ENCODE measurements around the gene PTK7. TPM values are rescaled to one million over a fixed set of nuclear protein-coding genes. Genes with fewer than 3 reads are reported as not detected.

The PTK7 gene
- total and polyA plus RNA-seq, 2 donors (not counting 3 experiments of a cell fraction or from before 2014, with no cell fraction given): 41.9 to 65.6 TPM

DNA sequence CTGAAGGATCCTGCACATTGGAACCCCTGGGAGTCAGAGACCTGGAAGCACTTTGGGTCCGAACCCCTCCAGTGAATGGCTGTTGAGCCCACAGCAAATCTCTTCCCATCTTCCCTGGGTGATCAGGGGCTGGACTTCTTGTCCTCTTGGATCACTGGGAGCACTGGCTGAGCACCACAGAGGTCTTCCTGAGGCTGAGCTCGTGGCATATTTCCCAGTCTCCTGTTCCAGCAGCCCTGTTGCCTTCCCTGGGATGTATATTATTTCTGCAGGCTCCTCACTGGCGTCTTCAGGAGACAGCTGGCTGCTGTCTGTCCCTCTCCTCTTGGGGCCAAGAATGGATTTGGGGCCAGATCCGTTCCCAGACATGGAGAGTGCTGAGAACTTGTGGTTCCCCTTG is 43.4 kb downstream of the PTK7 start:
- CTCF ChIA-PET: interaction anchor here (1.1 to 1.3 kb wide), 3 partner anchors 8 to 190 kb away, joined by 3 to 5 read pairs (median 3); partner anchors contain the start of gene CNPY3
- POLR2A ChIA-PET: no interaction called here
- no peaks in the 10 kb centered on the region for H3K27me3 ChIP-seq (ENCODE audit: control insufficient read depth in 2 of 2, insufficient read depth in 2 of 2, low read length in 2 of 2)
- no TSS peak for BruUV-seq (replicated peaks)
- dilution Hi-C loops (cut with MboI; ENCODE audit: extremely low pct_ligation_motif_present, low sequenced_read_pairs) (no loop called here), intact Hi-C loops (cut with micrococcal nuclease) (no loop called here)
- FAIRE-seq (no peak), DNase-seq (ENCODE audit: low read depth, low spot score) (no peak)
- no peaks in the 10 kb centered on the region for H3K36me3 ChIP-seq (ENCODE audit: control insufficient read depth in 2 of 2, extremely low read depth in 1 of 2, insufficient read depth in 2 of 2, low read length in 2 of 2)
- no peak overlapping the region for H3K4me3 ChIP-seq (replicated peaks in 1 of 3; ENCODE audit: insufficient read depth in 1 of 3, low read depth in 1 of 3, low read length in 3 of 3)
- H3K9ac ChIP-seq (replicated peaks; ENCODE audit: extremely low read depth, insufficient read depth, low read length): no peak overlapping the region
- no peaks in the 10 kb centered on the region for H3K79me2 ChIP-seq (ENCODE audit: control insufficient read depth, insufficient read depth, low read length)
- no peaks in the 10 kb centered on the region for H4K20me1 ChIP-seq (replicated peaks; ENCODE audit: control insufficient read depth, extremely low read depth, insufficient read depth, low read length)
- H3K4me2 ChIP-seq (ENCODE audit: insufficient read depth, low read length): no peak overlapping the region
- TF ChIP-seq MYC (IDR thresholded peaks at IDR 0.05; ENCODE audit: low read depth, low read length): no peak
- TF ChIP-seq, protein P1, sequence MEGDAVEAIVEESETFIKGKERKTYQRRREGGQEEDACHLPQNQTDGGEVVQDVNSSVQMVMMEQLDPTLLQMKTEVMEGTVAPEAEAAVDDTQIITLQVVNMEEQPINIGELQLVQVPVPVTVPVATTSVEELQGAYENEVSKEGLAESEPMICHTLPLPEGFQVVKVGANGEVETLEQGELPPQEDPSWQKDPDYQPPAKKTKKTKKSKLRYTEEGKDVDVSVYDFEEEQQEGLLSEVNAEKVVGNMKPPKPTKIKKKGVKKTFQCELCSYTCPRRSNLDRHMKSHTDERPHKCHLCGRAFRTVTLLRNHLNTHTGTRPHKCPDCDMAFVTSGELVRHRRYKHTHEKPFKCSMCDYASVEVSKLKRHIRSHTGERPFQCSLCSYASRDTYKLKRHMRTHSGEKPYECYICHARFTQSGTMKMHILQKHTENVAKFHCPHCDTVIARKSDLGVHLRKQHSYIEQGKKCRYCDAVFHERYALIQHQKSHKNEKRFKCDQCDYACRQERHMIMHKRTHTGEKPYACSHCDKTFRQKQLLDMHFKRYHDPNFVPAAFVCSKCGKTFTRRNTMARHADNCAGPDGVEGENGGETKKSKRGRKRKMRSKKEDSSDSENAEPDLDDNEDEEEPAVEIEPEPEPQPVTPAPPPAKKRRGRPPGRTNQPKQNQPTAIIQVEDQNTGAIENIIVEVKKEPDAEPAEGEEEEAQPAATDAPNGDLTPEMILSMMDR (IDR thresholded peaks at IDR 0.05; ENCODE audit: extremely low read depth in 1 of 2, insufficient read depth in 1 of 2, low read depth in 1 of 2, low read length in 2 of 2): no peak
- no peak for TF ChIP-seq POLR2AphosphoS5 (IDR thresholded peaks at IDR 0.05; ENCODE audit: insufficient read depth, low read depth, low read length)
- no peaks in the 10 kb centered on the region for H3K9me1 ChIP-seq (replicated peaks; ENCODE audit: control insufficient read depth, extremely low read depth, insufficient read depth, low read length)
- H3K9me3 ChIP-seq (replicated peaks; ENCODE audit: control insufficient read depth, insufficient read depth, low read length): no peaks in the 10 kb centered on the region
- no peak overlapping the region for H2AFZ ChIP-seq (ENCODE audit: low read depth, low read length)
- no peaks in the 10 kb centered on the region for H3K4me1 ChIP-seq (ENCODE audit: control insufficient read depth, extremely low read depth, insufficient read depth, low read length)
- no peak overlapping the region for H3K27ac ChIP-seq (ENCODE audit: insufficient read depth, low read depth, low read length)

DNA sequence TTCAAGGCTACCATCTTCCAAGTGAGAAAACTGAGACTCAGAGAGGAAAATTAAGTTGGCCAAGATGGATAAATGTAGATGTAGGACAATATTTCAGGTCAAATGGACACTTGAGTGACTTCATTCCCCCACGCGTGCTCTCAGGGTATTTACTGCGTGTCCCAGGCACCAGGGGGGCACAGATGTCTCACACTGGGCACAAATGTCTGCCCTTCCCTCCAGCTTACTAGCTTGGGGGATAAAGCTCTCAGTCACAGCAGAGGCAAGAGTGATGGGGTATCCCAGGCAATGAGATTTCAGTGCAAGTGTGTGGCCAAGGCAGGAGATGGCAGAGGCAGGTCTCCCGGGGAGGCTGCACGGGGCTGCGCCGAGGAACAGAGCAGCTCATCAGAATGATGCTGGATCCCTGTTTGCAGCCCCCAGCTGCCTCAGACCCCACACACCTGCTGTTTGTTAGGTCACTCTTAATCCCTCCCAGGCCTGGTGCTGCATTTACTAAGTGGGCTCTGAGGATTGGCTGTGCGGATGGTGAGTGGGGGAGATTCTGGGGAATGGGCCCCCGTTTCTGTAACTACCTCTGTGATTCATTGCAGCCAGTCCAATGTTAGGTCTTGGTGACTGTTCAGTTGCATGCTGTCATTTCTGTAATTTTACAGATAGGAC is 44.1 kb downstream of the PTK7 start:
- Histone ChIP-seq H3K36me3 (ENCODE audit: control insufficient read depth in 2 of 2, extremely low read depth in 1 of 2, insufficient read depth in 2 of 2, low read length in 2 of 2) (no peaks in the 10 kb centered on the region), H3K4me1 (ENCODE audit: control insufficient read depth, extremely low read depth, insufficient read depth, low read length) (no peaks in the 10 kb centered on the region), H3K79me2 (ENCODE audit: control insufficient read depth, insufficient read depth, low read length) (no peaks in the 10 kb centered on the region), H4K20me1 (replicated peaks; ENCODE audit: control insufficient read depth, extremely low read depth, insufficient read depth, low read length) (no peaks in the 10 kb centered on the region), H2AFZ (ENCODE audit: low read depth, low read length) (no peak overlapping the region), H3K4me3 (replicated peaks in 1 of 3; ENCODE audit: insufficient read depth in 1 of 3, low read depth in 1 of 3, low read length in 3 of 3) (no peak overlapping the region), H3K9me3 (replicated peaks; ENCODE audit: control insufficient read depth, insufficient read depth, low read length) (no peaks in the 10 kb centered on the region), H3K27me3 (ENCODE audit: control insufficient read depth in 2 of 2, insufficient read depth in 2 of 2, low read length in 2 of 2) (no peaks in the 10 kb centered on the region), H3K4me2 (ENCODE audit: insufficient read depth, low read length) (no peak overlapping the region), H3K9ac (replicated peaks; ENCODE audit: extremely low read depth, insufficient read depth, low read length) (no peak overlapping the region), H3K9me1 (replicated peaks; ENCODE audit: control insufficient read depth, extremely low read depth, insufficient read depth, low read length) (no peaks in the 10 kb centered on the region), H3K27ac (ENCODE audit: insufficient read depth, low read depth, low read length) (no peak overlapping the region)
- dilution Hi-C loops (cut with MboI; ENCODE audit: extremely low pct_ligation_motif_present, low sequenced_read_pairs) (no loop called here), intact Hi-C loops (cut with micrococcal nuclease) (no loop called here)
- DNase-seq (ENCODE audit: low read depth, low spot score) (no peak), FAIRE-seq (no peak)
- no TSS peak for BruUV-seq (replicated peaks)
- ChIA-PET CTCF (interaction anchor here (1.1 to 1.3 kb wide), 3 partner anchors 9 to 191 kb away, joined by 3 to 5 read pairs (median 3); partner anchors contain the start of gene CNPY3), POLR2A (no interaction called here)
- TF ChIP-seq EZH2 (IDR thresholded peaks at IDR 0.05; ENCODE audit: borderline replicate concordance, low read depth, low read length, severe bottlenecking) (no peak), FOS (IDR thresholded peaks at IDR 0.05; ENCODE audit: borderline replicate concordance, insufficient read depth, low read length) (no peak), POLR2AphosphoS5 (IDR thresholded peaks at IDR 0.05; ENCODE audit: insufficient read depth, low read depth, low read length) (no peak), GATA2 (IDR thresholded peaks at IDR 0.05; ENCODE audit: insufficient read depth, insufficient read length, low read depth, low read length) (no peak)
- TF ChIP-seq, protein P1 (IDR thresholded peaks at IDR 0.05; ENCODE audit: extremely low read depth in 1 of 2, insufficient read depth in 1 of 2, low read depth in 1 of 2, low read length in 2 of 2): no peak
